ENCODE data around the gene IDUA. TPM values are rescaled to one million over a fixed set of nuclear protein-coding genes. Genes with fewer than 3 reads are reported as not detected.

Gene IDUA
- total and polyA plus RNA-seq, 10 of the 15 experiments (the other 5 are each of a cell fraction or from before 2014, with no cell fraction given) = 0.05 to 7.6 (median 1.4) TPM; not detected in 1

DNA sequence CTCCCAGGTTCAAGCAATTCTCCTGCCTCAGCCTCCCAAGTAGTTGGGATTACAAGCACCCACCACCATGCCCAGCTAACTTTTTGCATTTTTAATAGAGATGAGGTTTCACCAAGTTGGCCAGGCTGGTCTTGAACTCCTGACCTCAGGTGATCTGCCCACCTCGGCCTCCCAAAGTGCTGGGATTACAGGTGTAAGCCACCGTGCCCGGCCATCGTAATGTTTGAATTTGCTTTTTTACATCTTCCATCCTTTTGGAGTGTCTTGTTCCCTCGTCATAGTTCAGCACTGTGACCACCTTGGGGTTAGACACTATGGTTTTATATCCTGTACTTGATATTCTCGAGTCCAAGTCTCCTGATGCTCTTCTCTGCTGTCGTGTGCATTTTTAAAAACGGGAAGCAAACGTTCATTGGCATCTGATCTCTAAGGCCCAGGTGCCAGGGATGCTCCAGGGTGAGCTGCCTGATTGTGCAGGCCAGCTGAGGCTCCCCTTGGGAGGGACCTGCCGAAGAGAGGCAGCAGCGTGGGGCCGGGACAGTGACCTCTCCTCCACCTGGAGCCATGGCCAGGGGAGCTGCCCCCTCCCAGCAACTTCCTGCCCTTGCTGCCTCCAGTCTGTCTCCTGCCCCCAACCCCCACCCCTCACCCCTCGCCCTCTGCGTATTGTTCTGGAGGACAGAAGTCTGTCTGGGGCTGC, 30.2 kb upstream of the IDUA start:
- no peak overlapping the region for H3K9ac ChIP-seq (ENCODE audit: control insufficient read depth, insufficient read depth, low read length)
- no peak overlapping the region for H3K4me3 ChIP-seq
- H4K20me1 ChIP-seq (ENCODE audit: control insufficient read depth, insufficient read depth) = no peaks in the 10 kb centered on the region
- H3K9me3 ChIP-seq (replicated peaks; ENCODE audit: control insufficient read depth, insufficient read depth, low read length) = no peaks in the 10 kb centered on the region
- H3K36me3 ChIP-seq (ENCODE audit: control insufficient read depth in 2 of 2, insufficient read depth in 2 of 2, low read length in 1 of 2) = no peaks in the 10 kb centered on the region; a peak in 1 of 4 replicates
- ChIA-PET CTCF (no interaction called here), RAD21 (ENCODE audit: unreplicated experiment) (no interaction called here), POLR2A (no interaction called here), SMC1A (ENCODE audit: uncharacterized antibody, unreplicated experiment) (no interaction called here)
- no peaks in the 10 kb centered on the region for H3K79me2 ChIP-seq (ENCODE audit: control insufficient read depth, insufficient read depth, low read length)
- FAIRE-seq = no peak
- 65% methylated on average over 12 of the region's 14 CpGs for whole genome bisulfite sequencing (ENCODE audit: insufficient coverage, insufficient replicate concordance, low lambda C conversion rate, missing lambda C conversion rate)
- H3K4me2 ChIP-seq (ENCODE audit: control insufficient read depth, insufficient read depth) = no peak overlapping the region
- intact Hi-C loops (cut with micrococcal nuclease; ENCODE audit: unreplicated experiment) = no loop called here
- no peak for DNase-seq (ENCODE audit: low read depth, low spot score)
- no peaks in the 10 kb centered on the region for H3K27me3 ChIP-seq (replicated peaks in 1 of 2; ENCODE audit: control insufficient read depth in 2 of 2, insufficient read depth in 2 of 2, low read length in 1 of 2)
- in situ Hi-C loops (cut with MboI) = no loop called here
- no peak for ATAC-seq
- H3K4me1 ChIP-seq (ENCODE audit: control insufficient read depth, insufficient read depth, low read length) = no peaks in the 10 kb centered on the region
- H3K27ac ChIP-seq (ENCODE audit: control insufficient read depth, insufficient read depth) = no peak overlapping the region
- no TSS peak for BruUV-seq (replicated peaks)
- H2AFZ ChIP-seq (ENCODE audit: control insufficient read depth, low read depth, low read length) = no peak overlapping the region
- TF ChIP-seq PAX8 (IDR thresholded peaks at IDR 0.05) (no peak), HDGF (IDR thresholded peaks at IDR 0.05) (no peak), NR2F1 (conservative IDR thresholded peaks at IDR 0.05) (no peak), CEBPB (IDR thresholded peaks at IDR 0.05; ENCODE audit: borderline replicate concordance in 1 of 2, low read depth in 2 of 2, low read length in 2 of 2) (no peak), EGR1 (IDR thresholded peaks at IDR 0.05; ENCODE audit: borderline replicate concordance in 1 of 2, low read depth in 2 of 2, low read length in 2 of 2) (no peak), SMAD1 (IDR thresholded peaks at IDR 0.05; ENCODE audit: low read depth, partially characterized antibody) (no peak), GABPA (IDR thresholded peaks at IDR 0.05; ENCODE audit: low read depth) (no peak), NR2C2 (IDR thresholded peaks at IDR 0.05; ENCODE audit: borderline replicate concordance, control insufficient read depth, insufficient read length, low read depth) (no peak), HCFC1 (IDR thresholded peaks at IDR 0.05; ENCODE audit: low read length) (no peak), EZH2 (IDR thresholded peaks at IDR 0.05; ENCODE audit: borderline replicate concordance, control insufficient read depth, low read depth, low read length) (no peak)
- TF ChIP-seq, protein P1, sequence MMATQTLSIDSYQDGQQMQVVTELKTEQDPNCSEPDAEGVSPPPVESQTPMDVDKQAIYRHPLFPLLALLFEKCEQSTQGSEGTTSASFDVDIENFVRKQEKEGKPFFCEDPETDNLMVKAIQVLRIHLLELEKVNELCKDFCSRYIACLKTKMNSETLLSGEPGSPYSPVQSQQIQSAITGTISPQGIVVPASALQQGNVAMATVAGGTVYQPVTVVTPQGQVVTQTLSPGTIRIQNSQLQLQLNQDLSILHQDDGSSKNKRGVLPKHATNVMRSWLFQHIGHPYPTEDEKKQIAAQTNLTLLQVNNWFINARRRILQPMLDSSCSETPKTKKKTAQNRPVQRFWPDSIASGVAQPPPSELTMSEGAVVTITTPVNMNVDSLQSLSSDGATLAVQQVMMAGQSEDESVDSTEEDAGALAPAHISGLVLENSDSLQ (IDR thresholded peaks at IDR 0.05) = no peak
- TF ChIP-seq, protein P2, sequence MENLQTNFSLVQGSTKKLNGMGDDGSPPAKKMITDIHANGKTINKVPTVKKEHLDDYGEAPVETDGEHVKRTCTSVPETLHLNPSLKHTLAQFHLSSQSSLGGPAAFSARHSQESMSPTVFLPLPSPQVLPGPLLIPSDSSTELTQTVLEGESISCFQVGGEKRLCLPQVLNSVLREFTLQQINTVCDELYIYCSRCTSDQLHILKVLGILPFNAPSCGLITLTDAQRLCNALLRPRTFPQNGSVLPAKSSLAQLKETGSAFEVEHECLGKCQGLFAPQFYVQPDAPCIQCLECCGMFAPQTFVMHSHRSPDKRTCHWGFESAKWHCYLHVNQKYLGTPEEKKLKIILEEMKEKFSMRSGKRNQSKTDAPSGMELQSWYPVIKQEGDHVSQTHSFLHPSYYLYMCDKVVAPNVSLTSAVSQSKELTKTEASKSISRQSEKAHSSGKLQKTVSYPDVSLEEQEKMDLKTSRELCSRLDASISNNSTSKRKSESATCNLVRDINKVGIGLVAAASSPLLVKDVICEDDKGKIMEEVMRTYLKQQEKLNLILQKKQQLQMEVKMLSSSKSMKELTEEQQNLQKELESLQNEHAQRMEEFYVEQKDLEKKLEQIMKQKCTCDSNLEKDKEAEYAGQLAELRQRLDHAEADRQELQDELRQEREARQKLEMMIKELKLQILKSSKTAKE (IDR thresholded peaks at IDR 0.05; ENCODE audit: low read depth, poor library complexity, severe bottlenecking) = no peak
- TF ChIP-seq, protein P3, sequence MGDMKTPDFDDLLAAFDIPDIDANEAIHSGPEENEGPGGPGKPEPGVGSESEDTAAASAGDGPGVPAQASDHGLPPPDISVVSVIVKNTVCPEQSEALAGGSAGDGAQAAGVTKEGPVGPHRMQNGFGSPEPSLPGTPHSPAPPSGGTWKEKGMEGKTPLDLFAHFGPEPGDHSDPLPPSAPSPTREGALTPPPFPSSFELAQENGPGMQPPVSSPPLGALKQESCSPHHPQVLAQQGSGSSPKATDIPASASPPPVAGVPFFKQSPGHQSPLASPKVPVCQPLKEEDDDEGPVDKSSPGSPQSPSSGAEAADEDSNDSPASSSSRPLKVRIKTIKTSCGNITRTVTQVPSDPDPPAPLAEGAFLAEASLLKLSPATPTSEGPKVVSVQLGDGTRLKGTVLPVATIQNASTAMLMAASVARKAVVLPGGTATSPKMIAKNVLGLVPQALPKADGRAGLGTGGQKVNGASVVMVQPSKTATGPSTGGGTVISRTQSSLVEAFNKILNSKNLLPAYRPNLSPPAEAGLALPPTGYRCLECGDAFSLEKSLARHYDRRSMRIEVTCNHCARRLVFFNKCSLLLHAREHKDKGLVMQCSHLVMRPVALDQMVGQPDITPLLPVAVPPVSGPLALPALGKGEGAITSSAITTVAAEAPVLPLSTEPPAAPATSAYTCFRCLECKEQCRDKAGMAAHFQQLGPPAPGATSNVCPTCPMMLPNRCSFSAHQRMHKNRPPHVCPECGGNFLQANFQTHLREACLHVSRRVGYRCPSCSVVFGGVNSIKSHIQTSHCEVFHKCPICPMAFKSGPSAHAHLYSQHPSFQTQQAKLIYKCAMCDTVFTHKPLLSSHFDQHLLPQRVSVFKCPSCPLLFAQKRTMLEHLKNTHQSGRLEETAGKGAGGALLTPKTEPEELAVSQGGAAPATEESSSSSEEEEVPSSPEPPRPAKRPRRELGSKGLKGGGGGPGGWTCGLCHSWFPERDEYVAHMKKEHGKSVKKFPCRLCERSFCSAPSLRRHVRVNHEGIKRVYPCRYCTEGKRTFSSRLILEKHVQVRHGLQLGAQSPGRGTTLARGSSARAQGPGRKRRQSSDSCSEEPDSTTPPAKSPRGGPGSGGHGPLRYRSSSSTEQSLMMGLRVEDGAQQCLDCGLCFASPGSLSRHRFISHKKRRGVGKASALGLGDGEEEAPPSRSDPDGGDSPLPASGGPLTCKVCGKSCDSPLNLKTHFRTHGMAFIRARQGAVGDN (IDR thresholded peaks at IDR 0.05) = no peak
- TF ChIP-seq, protein P4, sequence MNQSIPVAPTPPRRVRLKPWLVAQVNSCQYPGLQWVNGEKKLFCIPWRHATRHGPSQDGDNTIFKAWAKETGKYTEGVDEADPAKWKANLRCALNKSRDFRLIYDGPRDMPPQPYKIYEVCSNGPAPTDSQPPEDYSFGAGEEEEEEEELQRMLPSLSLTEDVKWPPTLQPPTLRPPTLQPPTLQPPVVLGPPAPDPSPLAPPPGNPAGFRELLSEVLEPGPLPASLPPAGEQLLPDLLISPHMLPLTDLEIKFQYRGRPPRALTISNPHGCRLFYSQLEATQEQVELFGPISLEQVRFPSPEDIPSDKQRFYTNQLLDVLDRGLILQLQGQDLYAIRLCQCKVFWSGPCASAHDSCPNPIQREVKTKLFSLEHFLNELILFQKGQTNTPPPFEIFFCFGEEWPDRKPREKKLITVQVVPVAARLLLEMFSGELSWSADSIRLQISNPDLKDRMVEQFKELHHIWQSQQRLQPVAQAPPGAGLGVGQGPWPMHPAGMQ (IDR thresholded peaks at IDR 0.05; ENCODE audit: borderline replicate concordance) = no peak

Measured in GM12878 (cell line).